Sigmoid colon (tissue), 7 donors: ENCODE data around the gene AJM1. TPM values are rescaled to one million over a fixed set of nuclear protein-coding genes. Genes with fewer than 3 reads are reported as not detected.

Source experiments
- DNase-seq: peaks from one replicate; pipeline ENCODE4 v3.0.0-alpha.2; 2019
- H3K27ac ChIP-seq, 4 donors: fragments of 200-600 bp; sonication (generic); one replicate each; pipeline ENCODE4 v1.5.1; 2016 to 2019; ENCODE audit warnings: mild to moderate bottlenecking in 1 of 4
- H3K27me3 ChIP-seq, 3 donors: fragments of 200-600 bp; sonication (generic); one replicate each; pipeline ENCODE4 v1.5.1; 2019; ENCODE audit warnings: mild to moderate bottlenecking in 1 of 3
- H3K36me3 ChIP-seq, 4 donors: fragments of 200-600 bp; sonication (generic); one replicate each; pipeline ENCODE4 v1.5.1; 2016 to 2019
- H3K4me1 ChIP-seq, 4 donors: fragments of 200-600 bp; sonication (generic); one replicate each; pipeline ENCODE4 v1.5.1; 2017 to 2019
- H3K4me3 ChIP-seq, 4 donors: fragments of 200-600 bp; sonication (generic); one replicate each; pipeline ENCODE4 v1.5.1; 2017 to 2019; ENCODE audit warnings: mild to moderate bottlenecking in 2 of 4, moderate library complexity in 1 of 4
- H3K9me3 ChIP-seq, 4 donors: fragments of 200-600 bp in 3 of 4; sonication (generic) in 3 of 4; one replicate each; pipeline versions ENCODE4 v1.5.1 to v1.6.1; 2013 to 2019
- EP300 ChIP-seq, 4 donors: sonication (generic); formaldehyde crosslinking; IDR thresholded peaks; one replicate each; pipeline ENCODE4 v1.6.1; 2017; ENCODE audit warnings: antibody characterized with exemption in 4 of 4
- POLR2A ChIP-seq, 2 donors: fragments of 450-650 bp; IDR thresholded peaks; one replicate each; pipeline ENCODE4 v1.6.1; 2016; ENCODE audit warnings: antibody characterized with exemption in 2 of 2, mild to moderate bottlenecking in 2 of 2, moderate library complexity in 2 of 2
- POLR2AphosphoS5 ChIP-seq, 4 donors: sonication (generic); formaldehyde crosslinking; IDR thresholded peaks; one replicate each; pipeline ENCODE4 v1.6.1; 2017; ENCODE audit warnings: antibody characterized with exemption in 4 of 4
- WGBS, 2 donors: extraction: QIAGEN DNeasy Blood & Tissue Kit; methylation state at CpG; one replicate each; pipeline ENCODE4 v1.1.7; 2013; 5-methylcytosine and 5-hydroxymethylcytosine counted together
- intact Hi-C: fragments of 100-400 bp; cut with DNase I; formaldehyde crosslinking; loops from one replicate; pipeline ENCODE4 v1.15.1; 2023
- polyA plus RNA-seq, 3 donors: library from polyadenylated mRNA; stranded (reverse); fragments of 200-250 nt; gene quantifications; one replicate each; pipeline ENCODE4 v1.2.3, GENCODE V29; 2013
- total RNA-seq, 4 donors: library from RNA; depleted of rRNA; stranded (reverse); fragments of >200 nt; gene quantifications; one replicate each; pipeline ENCODE4 v1.1.0, GENCODE V29; 2016
- TF ChIP-seq, protein P1 (sequence below), 4 experiments: fragments of 450-650 bp in 3 of 4; fragments of 200-600 bp in 1 of 4; IDR thresholded peaks; one replicate each; pipeline ENCODE4 v1.5.1; 2016 to 2019; ENCODE audit warnings: antibody characterized with exemption in 4 of 4, mild to moderate bottlenecking in 3 of 4, moderate library complexity in 2 of 4
- donor health status: healthy with polysubstance abuse.
- donor health status: Bipolar disorder and iron deficiency.
- donor health status: healthy.

Gene AJM1
- total and polyA plus RNA-seq, 7 donors: 0.46 to 8.6 (median 4.3) TPM

DNA sequence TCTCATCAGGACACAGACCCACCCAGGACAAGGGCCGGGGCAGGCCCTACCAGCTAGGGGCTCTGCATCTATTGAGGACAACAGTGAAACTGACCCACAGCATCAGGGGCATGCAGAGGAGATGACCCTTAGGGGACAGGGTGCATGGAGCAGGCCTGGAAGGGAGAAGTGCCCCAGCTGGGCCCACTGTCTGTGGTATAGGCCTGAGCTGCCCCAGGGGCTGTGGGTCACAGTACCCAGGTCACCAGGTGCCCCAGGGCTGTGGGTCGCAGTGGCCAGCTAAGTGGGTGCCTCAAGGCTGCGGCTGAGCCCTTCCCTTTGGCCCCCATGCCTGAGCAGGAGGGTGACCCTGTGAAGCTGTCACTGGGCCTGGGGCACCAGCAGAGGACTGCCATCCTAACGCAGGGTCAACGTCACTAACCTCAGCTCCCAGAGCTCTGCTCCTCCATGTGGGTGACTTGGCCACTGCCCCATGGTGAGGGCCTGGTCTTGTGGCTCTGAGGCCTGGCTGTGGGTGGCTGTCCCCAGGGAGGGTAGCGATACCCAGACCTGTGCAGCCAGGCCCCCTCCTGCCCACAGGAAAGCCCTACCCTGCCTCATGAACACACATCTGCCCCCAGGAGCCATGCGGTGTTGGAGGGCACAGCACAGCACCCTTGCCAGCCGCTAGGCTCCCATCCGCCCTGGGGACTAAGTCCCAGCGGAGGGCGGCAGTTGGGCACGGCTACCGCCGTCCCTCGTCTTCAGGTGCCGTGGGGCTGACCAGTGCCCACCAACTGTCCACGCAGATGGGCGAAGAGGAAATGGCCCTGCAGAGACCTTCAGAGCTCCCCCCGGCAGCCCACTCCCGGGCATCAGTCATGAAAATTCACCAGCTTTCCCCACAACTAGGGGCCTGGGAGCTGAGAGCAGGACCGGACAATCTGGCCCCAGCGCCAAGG is 18.9 kb downstream of the AJM1 start:
- TF ChIP-seq POLR2A (IDR thresholded peaks at IDR 0.05): no peak
- no peak for TF ChIP-seq POLR2AphosphoS5 (IDR thresholded peaks at IDR 0.05)
- TF ChIP-seq, protein P1, sequence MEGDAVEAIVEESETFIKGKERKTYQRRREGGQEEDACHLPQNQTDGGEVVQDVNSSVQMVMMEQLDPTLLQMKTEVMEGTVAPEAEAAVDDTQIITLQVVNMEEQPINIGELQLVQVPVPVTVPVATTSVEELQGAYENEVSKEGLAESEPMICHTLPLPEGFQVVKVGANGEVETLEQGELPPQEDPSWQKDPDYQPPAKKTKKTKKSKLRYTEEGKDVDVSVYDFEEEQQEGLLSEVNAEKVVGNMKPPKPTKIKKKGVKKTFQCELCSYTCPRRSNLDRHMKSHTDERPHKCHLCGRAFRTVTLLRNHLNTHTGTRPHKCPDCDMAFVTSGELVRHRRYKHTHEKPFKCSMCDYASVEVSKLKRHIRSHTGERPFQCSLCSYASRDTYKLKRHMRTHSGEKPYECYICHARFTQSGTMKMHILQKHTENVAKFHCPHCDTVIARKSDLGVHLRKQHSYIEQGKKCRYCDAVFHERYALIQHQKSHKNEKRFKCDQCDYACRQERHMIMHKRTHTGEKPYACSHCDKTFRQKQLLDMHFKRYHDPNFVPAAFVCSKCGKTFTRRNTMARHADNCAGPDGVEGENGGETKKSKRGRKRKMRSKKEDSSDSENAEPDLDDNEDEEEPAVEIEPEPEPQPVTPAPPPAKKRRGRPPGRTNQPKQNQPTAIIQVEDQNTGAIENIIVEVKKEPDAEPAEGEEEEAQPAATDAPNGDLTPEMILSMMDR (IDR thresholded peaks at IDR 0.05): no peak
- no peak for TF ChIP-seq EP300 (IDR thresholded peaks at IDR 0.05)
- 91 to 95% methylated on average over 22 of the region's 22 CpGs for WGBS, 2 donors
- DNase-seq: peak; percentile 61
- H3K27ac ChIP-seq: no peak overlapping the region
- H3K9me3 ChIP-seq: no peaks in the 10 kb centered on the region
- H3K27me3 ChIP-seq: no peaks in the 10 kb centered on the region
- H3K36me3 ChIP-seq: peaks cover 21 to 40% (median 31%) of the 10 kb centered on the region in 4 donors
- no peak overlapping the region for H3K4me3 ChIP-seq
- H3K4me1 ChIP-seq: peaks cover 0 to 38% (median 29%) of the 10 kb centered on the region in 4 donors
- intact Hi-C loops: no loop called here

DNA sequence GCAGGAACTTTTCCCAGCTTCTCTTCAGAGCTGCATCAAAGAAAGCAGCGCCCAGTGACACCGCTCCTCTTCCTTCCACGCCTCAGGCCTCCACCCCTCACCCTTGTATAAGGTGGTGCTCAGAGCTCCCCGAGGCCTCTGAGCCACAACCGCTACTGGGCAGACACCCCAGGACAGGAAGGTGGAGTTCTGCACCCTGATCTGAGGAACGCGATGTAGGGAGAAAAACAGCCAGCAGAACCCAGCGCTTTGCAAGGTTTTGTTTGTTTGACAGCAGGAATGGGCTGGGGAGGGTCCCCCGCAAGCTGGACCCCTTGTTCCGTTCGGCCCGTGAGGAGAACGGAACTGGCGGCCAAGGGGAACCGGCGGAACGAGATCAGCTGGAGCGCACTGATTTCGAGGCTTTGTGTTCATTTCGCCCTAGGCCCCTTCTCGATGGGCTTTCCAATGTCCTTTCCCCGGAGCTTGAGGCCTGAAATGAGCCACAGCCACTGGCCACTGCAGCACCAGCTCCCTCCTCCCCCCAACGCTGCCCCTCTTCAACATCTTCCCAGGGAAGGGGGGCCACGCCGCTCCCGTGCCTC is 19.7 kb downstream of the AJM1 start:
- DNase-seq: no peak
- no peak overlapping the region for H3K4me3 ChIP-seq
- 86 to 89% methylated on average over 26 of the region's 26 CpGs for WGBS, 2 donors
- H3K4me1 ChIP-seq: peaks cover 0 to 42% (median 32%) of the 10 kb centered on the region in 4 donors
- H3K9me3 ChIP-seq: no peaks in the 10 kb centered on the region
- H3K27ac ChIP-seq: no peak overlapping the region
- H3K36me3 ChIP-seq: peaks cover 21 to 40% (median 31%) of the 10 kb centered on the region in 4 donors
- no peaks in the 10 kb centered on the region for H3K27me3 ChIP-seq
- TF ChIP-seq EP300 (IDR thresholded peaks at IDR 0.05) (no peak), POLR2AphosphoS5 (IDR thresholded peaks at IDR 0.05) (no peak), POLR2A (IDR thresholded peaks at IDR 0.05) (no peak)
- TF ChIP-seq, protein P1 (IDR thresholded peaks at IDR 0.05): no peak
- intact Hi-C loops: no loop called here

GRCh38 chr9:136862849-136863622 is 20.8 kb downstream of the AJM1 start:
- peaks cover 21 to 40% (median 31%) of the 10 kb centered on the region in 4 donors for H3K36me3 ChIP-seq
- TF ChIP-seq EP300 (IDR thresholded peaks at IDR 0.05) (no peak), POLR2A (IDR thresholded peaks at IDR 0.05) (no peak), POLR2AphosphoS5 (IDR thresholded peaks at IDR 0.05) (no peak)
- TF ChIP-seq, protein P1 (IDR thresholded peaks at IDR 0.05): no peak
- H3K9me3 ChIP-seq: no peaks in the 10 kb centered on the region
- no peak overlapping the region for H3K4me3 ChIP-seq
- no peak overlapping the region for H3K27ac ChIP-seq
- no peaks in the 10 kb centered on the region for H3K27me3 ChIP-seq
- intact Hi-C loops: no loop called here
- 90 to 95% methylated on average over 31 of the region's 31 CpGs for WGBS, 2 donors
- peaks cover 0 to 47% (median 35%) of the 10 kb centered on the region in 4 donors for H3K4me1 ChIP-seq
- peak; percentile 63 for DNase-seq

GRCh38 chr9:136863623-136864273 is 21.5 kb downstream of the AJM1 start:
- intact Hi-C loops: loop anchor here (2.0 kb wide), 2 partner anchors 13 to 23 kb away; partner anchors contain the start of gene TRAF2
- WGBS, 2 donors: 91 to 93% methylated on average over 12 of the region's 12 CpGs
- H3K4me1 ChIP-seq: peaks cover 0 to 40% (median 32%) of the 10 kb centered on the region in 4 donors
- no peak for TF ChIP-seq POLR2A (IDR thresholded peaks at IDR 0.05)
- TF ChIP-seq EP300 (IDR thresholded peaks at IDR 0.05): no peak
- no peak for TF ChIP-seq POLR2AphosphoS5 (IDR thresholded peaks at IDR 0.05)
- TF ChIP-seq, protein P1 (IDR thresholded peaks at IDR 0.05): no peak
- H3K9me3 ChIP-seq: no peaks in the 10 kb centered on the region
- DNase-seq: no peak
- H3K4me3 ChIP-seq: no peak overlapping the region
- no peak overlapping the region for H3K27ac ChIP-seq
- peaks cover 21 to 40% (median 31%) of the 10 kb centered on the region in 4 donors for H3K36me3 ChIP-seq
- no peaks in the 10 kb centered on the region for H3K27me3 ChIP-seq
